ENCODE results near the gene TIGAR.

TIGAR gene

GRCh38 chr12:4274396-4275015 lies 46.5 kb upstream of the TIGAR start:
- no peak for DNase-seq (ENCODE audit: low read depth)
- H3K4me3 ChIP-seq (ENCODE audit: control insufficient read depth, low read depth, low read length): peak overlapping the region; percentile 45
- TF ChIP-seq CTCF (IDR thresholded peaks at IDR 0.05; ENCODE audit: control insufficient read depth, insufficient read depth, low read depth, low read length, missing control alignments): no peak

GRCh38 chr12:4275016-4275869 lies 45.8 kb upstream of the TIGAR start:
- peak overlapping the region; percentile 45 for H3K4me3 ChIP-seq (ENCODE audit: control insufficient read depth, low read depth, low read length)
- TF ChIP-seq CTCF (IDR thresholded peaks at IDR 0.05; ENCODE audit: control insufficient read depth, insufficient read depth, low read depth, low read length, missing control alignments): no peak
- DNase-seq (ENCODE audit: low read depth): no peak

GRCh38 chr12:4275870-4276301 lies 45.1 kb upstream of the TIGAR start:
- H3K4me3 ChIP-seq (ENCODE audit: control insufficient read depth, low read depth, low read length): no peak overlapping the region
- no peak for TF ChIP-seq CTCF (IDR thresholded peaks at IDR 0.05; ENCODE audit: control insufficient read depth, insufficient read depth, low read depth, low read length, missing control alignments)
- no peak for DNase-seq (ENCODE audit: low read depth)

- TF ChIP-seq CTCF (IDR thresholded peaks at IDR 0.05; ENCODE audit: control insufficient read depth, insufficient read depth, low read depth, low read length, missing control alignments): peak; percentile 93
- H3K4me3 ChIP-seq (ENCODE audit: control insufficient read depth, low read depth, low read length): no peak overlapping the region
- DNase-seq (ENCODE audit: low read depth): peak; percentile 33
These were observed 44.3 kb upstream of the TIGAR start for GRCh38 chr12:4276524-4277204.

- TF ChIP-seq CTCF (IDR thresholded peaks at IDR 0.05; ENCODE audit: control insufficient read depth, insufficient read depth, low read depth, low read length, missing control alignments): no peak
- no peak overlapping the region for H3K4me3 ChIP-seq (ENCODE audit: control insufficient read depth, low read depth, low read length)
- no peak for DNase-seq (ENCODE audit: low read depth)
These were observed 43.8 kb upstream of the TIGAR start for GRCh38 chr12:4277205-4277543.

GRCh38 chr12:4277857-4278256 lies 43.2 kb upstream of the TIGAR start:
- no peak for TF ChIP-seq CTCF (IDR thresholded peaks at IDR 0.05; ENCODE audit: control insufficient read depth, insufficient read depth, low read depth, low read length, missing control alignments)
- DNase-seq (ENCODE audit: low read depth): no peak
- no peak overlapping the region for H3K4me3 ChIP-seq (ENCODE audit: control insufficient read depth, low read depth, low read length)

Data from AG09309 (cell line).